GM21367 (cell line): ENCODE data around the gene PPFIA1.
"Not testable (repeated sequence)": the region's sequence is repeated elsewhere in the genome, so short reads cannot be mapped to it uniquely, and the experiment has no call there.

Experiments used
- ATAC-seq: cut with Tn5 transposase; IDR thresholded peaks from one replicate; pipeline ENCODE4 v1.9.1; 2021; ENCODE audit not compliant: unreplicated experiment

The PPFIA1 gene

DNA sequence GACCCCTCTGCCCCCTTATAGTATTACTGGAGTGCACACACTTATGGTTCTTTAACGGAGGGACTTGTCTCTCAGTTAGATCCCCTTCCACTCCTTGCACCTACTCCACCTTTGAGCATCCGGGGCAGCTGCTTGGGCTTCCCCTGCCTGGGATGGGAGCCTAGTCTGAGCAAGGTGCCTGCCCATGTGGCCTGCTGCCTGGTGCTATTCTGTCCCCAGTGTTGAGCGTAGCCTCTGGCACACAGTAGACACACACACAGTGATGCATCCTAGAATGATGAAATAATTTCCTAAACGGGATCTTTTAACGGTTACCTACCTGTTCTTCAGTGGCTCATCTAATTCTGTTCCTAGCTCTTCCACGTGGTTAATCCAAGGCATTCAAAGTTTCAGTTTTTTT lies 22.4 kb downstream of the PPFIA1 start:
- ATAC-seq = no peak

DNA sequence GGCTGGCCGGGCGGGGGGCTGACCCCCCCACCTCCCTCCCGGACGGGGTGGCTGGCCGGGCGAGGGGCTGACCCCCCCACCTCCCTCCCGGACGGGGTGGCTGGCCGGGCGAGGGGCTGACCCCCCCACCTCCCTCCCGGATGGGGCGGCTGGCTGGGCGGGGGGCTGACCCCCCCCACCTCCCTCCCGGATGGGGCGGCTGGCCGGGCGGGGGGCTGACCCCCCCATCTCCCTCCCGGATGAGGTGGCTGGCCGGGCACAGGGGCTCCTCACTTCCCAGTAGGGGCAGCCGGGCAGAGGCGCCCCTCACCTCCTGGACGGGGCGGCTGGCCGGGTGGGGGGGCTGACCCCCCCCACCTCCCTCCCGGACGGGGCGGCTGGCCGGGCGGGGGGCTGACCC lies 24.7 kb downstream of the PPFIA1 start:
- ATAC-seq = not testable (repeated sequence)

DNA sequence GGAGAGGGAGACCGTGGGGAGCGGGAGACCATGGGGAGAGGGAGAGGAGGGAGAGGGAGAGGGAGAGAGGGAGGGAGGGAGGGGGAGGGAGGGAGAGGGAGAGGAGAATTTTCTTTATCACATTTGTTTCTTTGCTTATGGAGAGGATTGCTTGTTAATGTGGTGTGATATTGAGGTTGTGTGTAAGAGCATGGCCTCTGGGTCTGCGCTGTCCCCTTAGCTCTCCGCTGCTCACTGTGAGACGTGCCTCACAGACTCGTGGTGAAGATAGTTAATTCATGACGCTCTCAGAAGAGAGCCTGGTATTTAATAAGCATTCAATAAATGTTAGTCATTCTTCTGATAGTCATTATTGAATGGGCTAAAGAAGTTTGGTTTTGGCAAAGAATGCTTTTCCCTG lies 26.2 kb downstream of the PPFIA1 start:
- ATAC-seq = no peak

DNA sequence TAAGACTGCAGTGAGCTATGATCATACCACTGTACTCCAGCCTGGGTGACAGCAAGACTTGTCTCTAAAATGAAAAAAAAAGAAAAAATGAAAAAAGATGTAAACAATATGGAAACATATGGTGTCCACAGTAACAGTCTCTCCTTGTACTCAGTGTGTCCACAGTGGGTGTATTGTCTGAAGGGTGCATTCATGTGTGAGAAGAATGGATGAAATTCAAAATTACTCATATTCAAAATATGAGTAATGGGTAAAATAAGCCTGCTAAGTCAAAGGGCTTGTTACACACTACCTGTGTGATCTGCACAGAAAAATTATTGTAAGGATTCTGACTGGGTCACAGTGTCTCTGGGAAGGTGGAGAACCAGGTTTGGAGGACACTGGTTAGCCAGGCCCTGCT lies 26.9 kb downstream of the PPFIA1 start:
- ATAC-seq = no peak

DNA sequence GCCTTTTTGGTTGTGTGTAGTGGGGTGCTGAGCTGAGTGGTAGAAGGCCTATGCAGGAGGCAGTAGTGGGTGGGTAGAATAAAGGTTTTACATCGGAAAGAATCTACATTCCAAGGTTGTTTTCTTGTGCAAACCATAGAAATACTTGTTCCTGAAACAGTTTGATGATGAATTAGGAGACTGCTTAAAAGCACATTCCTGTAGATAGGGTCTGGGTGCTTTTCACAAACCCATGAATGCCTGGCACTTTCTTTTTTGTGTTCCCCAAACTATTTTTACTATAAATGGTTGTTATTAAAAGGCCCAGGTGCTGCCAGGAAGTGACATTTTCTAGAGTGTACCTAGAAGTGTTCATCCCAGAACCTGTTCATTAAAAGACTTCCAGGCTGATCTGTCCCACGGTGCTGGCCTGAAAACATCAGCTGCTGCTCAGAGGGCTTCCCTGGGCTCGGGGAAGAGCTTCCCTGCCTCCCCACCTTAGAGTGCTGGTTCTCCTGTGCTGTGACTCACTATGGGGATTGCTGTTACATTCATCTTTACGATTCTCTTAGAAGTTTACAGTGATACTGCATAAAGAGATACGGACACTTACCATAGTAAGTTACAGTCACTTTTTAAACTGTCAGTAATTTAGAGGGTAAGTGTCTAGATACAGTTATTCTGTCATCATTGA lies 27.9 kb downstream of the PPFIA1 start:
- ATAC-seq = no peak

DNA sequence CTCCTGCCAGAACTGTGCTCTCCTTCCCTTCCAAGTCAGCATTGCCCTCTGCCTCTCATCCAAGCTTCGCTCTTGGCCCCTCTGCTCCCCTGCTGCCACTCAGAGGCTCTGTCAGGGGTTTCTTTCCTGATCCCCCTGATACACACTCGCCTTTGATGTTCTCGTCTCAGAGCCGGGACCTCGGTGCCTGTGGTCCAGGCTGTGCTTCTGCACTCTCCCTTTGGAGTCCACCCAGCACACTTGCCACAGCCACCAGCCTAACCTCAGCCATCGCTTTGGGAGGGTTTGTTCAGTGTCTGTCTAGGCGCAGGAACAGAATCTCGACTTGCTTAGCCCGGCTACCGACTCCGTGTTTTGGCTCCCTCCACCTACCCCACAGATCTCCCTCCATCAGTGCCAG lies 29.1 kb downstream of the PPFIA1 start:
- ATAC-seq = no peak

DNA sequence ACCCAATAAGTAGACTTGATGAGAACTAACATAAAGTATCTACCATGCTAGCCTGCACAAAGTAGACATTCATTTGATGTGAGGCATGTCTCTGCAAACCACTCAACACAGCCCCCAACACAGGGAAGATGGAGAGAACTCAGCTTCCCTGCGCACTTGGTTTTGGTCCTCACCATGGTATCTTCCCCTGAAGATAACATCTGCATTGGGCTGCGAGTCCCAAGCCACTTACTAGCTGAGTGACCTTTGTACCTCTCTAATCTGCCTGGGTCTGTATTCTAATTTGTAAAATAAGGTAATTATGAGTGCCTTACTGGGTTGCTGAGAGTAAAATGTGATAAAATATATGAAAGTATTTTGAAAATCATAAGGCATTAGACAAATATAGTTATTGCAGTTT lies 30.7 kb downstream of the PPFIA1 start:
- ATAC-seq = no peak

DNA sequence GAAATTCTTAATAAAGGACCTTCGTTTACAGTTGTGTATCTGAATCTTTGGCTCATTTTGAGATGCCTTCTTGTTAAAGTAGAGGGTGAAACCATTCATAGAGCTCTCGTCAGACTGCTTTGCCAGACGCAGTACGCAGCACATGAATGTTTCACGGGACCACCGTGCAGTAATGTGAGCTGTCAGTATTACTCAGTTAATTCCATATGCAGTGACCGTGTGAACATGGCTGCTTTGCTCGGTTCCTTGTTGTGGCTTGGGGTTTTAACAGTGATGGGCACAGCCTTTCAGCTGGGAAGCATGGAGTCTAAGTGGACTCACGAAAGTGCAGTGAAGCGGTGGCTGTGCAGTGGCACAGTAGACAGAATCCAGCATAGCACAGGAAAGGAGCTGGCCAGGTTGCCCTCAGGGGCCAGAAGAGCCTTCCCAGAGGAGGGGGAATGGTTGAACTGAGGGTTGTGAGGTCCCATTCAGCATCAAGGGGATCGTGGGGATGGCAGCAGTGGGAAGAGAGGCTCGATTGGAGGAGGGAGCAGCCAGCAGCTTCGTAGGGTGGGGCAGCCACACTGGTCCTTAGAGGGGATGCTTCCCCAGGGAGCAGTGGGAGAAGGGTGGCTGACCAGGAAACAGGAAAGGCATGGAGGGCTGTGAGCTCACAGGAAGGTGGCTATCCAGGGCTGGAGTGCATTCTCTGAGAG lies 31.4 kb downstream of the PPFIA1 start:
- ATAC-seq = no peak

DNA sequence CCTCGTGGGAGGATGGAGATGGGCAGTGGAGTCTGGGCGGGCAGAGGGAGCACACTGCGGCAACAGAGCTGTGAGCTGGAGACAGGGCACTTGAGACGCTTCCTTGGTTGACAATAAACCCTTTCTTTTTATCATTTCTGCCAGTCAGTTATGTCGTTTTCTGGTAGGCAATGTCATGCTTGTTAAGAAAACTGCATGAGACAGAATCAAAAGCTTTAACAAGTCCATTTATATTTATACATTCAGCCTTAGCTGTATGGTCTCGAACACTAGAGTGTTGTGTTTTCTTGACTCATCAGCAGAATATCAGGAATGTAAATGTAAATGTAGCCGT lies 31.9 kb downstream of the PPFIA1 start:
- no peak for ATAC-seq

DNA sequence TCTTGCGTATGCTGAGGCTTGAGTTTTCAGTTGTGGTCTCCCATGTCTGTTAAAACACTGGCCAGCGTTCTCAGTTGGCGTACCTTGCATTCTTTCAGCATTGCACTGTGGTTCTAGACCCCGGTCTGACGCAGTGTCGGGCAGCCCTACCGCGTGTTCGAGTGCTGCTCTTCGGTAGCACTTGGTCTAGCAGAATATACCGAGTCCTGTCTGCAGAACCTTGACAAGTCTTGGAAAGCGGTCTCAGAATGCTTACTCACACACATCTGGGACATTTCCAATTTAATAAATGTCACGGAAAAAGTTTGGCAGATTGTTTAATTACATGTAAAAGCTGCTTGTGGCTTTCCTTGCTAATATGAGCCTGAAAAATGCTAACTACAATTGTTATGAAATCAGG lies 32.6 kb downstream of the PPFIA1 start:
- ATAC-seq = no peak

DNA sequence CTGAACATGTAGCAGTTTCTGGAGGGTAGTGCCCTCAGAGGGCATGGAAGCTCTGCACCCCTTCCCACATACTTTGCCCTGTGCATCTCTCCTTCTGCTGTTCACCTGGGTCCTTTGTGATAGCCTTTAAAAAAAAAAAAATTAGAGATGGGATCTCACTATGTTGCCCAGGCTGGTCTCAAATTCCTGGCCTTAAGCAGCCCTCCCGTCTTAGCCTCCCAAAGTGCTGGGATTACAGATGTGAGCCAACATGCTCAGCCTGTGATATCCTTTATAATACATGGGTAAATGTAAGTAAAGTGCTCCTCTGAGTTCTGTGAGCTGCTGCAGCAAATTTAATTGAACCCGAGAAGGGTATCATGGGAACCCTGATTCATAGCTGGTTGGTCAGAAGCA lies 33.7 kb downstream of the PPFIA1 start:
- ATAC-seq = no peak

DNA sequence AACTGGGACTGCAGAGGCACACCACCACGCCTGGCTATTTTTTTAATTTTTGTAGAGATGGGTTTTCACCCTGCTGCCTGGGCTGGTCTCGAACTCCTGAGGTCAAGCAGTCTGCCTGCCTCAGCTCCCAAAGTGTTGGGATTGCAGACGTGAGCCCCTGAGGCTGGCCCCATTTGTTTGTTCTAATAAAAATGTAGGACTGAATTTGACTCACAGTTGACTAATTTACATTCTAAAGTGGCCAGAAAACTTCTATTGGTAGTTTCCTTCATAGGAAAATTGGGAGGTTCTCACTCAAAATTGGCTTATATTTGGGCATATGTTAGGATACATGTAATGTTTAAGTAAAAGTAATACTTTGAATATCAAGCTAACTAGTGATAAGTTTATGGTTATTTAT lies 35.0 kb downstream of the PPFIA1 start:
- ATAC-seq = no peak

DNA sequence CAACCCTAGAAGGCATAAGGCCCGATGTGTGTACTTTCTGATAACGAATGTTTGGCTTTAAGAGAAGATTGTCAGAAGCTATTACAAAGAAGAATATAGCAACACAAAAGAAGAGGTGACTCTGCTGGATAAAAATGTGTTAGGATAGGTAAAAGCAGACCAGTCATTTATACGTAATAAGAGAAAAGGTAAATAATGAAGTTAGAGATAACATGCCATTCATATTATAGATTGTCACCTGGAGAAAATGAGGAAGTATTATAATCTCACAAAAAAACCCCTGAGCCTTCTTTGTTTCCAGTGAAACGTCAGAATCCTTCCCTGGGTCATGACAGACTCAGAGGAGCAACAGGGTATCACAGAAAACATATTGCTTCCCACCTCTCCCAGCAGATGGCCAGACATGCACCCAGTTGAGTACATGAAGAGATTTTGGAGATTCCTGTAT lies 36.1 kb downstream of the PPFIA1 start:
- no peak for ATAC-seq

DNA sequence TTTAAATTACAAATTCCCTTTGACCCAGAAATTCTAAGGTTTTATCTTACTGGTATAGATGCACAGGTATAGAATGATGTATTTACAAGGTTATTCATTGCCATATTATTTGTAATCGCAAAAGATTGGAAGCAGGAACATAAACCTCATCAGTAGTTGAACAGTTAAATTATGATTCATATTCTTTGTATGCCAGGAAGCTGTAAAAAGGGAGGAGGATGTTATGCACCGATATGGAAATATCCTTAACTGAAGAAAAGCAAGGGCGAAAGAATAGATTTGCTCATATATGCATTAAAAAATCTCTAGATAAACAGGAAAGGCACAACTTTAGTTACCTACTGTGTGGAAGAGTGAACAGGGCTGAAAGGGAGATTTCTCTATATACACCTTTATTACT lies 36.7 kb downstream of the PPFIA1 start:
- ATAC-seq = no peak

DNA sequence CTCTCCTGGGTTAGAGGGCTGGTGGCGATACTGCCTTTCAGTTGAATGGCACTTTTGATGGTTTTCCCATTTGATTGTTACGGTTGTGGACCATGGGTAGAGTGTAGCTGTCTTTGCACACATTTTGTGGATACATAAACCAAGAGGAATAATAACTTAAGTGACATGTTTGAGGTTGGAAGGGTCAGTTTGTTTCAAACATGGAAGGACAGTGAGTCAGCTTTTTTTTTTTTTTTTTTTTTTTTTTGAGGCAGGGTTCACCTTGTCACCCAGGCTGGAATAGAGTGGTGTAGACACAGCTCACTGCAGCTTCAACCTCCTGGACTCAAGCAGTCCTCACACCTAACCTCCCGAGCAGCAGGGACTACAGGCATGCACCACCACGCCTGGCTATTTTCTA lies 41.1 kb downstream of the PPFIA1 start:
- ATAC-seq = no peak

DNA sequence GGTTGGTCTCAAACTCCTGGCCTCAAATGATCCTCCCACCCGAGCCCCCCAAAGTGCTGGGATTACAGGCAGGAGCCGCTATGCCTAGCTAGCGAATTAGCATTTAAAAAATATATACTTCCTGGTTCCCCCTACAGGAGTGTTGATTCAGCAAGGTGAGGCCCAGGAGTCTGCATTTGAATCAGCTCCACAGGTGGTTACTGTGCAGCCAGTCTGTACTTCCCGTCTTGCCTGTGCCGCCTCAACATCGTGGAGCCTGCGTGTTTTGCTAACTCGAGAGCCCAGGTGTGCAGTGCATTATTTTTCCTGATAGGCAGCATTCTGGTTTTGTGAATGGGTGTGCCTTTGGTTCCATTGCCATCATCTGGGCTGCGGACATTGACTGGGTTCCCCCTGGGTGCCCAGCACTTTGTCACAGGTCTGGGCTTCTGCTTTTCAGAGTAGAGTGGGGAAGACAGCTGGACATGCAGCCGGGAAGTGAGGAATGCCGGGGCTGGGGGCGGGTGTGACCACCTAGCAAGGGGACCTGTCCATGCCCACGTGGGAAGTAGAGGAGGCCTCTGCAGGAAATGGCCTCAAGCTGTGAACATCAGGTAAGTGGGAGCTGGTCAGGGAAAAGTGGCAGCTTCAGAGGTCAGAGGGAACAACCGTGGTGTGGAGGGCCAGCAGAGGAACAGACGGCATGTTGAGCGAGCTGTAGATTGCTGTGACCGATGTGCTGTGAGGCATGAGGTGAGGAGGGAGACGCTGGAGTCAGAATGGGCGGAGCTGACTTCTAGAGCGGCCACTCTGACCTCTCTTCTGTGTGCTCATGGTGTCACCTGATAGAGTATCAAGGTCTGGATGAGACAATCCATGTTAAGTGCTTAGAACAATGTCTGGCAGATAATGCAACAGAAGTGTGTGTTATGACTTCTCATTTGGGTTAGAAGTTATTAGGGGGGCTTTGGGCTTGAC lies 42.2 kb downstream of the PPFIA1 start:
- no peak for ATAC-seq

DNA sequence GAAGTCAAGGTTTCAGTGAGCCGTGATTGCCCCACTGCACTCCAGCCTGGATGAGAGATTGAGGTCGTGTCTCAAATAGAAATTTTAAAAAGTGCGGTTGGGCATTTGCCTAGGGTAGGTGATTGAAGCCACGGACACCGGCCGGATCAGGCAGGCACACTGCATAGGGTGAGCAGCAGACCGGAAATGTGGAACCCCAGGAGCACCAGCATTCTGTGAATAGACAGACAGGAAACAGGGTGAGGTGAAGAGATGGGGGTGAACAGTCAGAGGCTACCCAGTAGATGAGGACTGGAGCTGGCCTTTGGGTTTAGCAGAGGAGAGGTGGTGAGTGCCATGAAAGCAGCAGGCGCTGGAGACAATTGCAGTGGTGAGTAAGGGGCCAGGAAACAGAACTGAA lies 43.5 kb downstream of the PPFIA1 start:
- no peak for ATAC-seq

DNA sequence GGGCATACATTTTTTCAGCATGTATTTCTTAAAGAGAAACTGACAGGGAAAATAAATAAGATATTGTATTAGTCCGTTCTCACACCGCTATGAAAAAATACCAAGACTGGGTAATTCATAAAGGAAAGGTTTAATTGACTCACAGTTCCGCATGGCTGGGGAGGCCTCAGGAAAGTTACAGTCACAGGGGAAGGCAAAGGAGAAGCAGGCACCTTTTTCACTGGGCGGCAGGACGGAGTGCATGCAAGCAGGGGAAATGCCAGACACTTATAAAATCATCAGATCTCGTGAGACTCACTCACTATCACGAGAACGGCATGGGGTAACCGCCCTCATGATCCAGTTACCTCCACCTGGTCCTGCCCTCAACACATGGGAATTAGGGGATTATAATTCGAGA lies 44.2 kb downstream of the PPFIA1 start:
- no peak for ATAC-seq

DNA sequence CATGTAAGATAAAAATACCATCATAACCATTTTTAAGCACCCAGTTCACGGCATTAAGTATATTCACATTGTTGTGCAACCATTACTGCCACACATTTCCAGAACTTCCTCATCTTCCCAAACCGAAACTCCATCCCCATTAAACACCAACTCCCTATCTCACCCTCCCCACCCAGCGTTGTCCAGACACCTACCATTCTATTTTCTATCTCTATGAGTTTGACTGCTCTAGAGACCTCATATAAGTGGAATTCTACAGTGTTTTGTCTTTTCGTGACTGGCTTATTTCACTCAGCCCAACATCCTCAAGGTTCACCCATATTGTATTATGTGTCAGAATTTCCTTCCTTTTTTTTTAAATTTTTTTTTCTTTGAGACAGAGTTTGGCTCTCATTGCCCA lies 45.2 kb downstream of the PPFIA1 start:
- no peak for ATAC-seq

DNA sequence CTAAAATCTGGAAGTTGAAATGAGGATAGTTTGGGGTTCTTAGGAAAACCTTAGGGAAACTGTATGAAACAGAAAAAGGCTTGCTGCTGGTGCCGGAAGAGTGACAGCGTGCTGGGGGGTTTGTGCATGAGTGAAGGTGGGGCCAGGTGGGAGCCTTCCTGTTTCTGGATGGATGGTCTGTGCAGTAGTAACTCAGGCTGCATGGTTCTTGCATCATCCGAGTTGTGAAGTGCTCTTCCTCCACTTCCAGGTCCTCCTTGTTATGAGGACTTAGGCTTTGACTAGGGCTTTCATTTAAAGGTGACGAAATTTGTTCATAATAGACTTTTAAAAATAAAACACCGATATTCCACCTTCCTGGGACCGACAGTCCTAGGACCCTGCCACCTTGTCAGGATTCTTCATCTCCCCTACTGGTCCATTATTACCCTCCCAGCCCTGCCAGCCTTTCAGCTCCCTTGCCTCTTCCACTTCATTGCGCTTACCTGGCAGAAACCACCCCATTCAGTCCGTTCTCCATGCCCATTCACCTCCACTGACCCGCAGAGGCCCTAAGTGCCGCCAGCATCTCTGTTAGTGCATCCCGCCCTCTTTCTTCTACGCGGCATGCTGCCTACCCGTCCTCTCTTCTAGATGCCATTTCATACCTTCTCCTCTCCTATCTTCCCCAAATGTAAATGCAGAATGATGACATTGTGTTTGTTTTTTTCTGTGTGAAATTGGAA lies 47.3 kb downstream of the PPFIA1 start:
- no peak for ATAC-seq

DNA sequence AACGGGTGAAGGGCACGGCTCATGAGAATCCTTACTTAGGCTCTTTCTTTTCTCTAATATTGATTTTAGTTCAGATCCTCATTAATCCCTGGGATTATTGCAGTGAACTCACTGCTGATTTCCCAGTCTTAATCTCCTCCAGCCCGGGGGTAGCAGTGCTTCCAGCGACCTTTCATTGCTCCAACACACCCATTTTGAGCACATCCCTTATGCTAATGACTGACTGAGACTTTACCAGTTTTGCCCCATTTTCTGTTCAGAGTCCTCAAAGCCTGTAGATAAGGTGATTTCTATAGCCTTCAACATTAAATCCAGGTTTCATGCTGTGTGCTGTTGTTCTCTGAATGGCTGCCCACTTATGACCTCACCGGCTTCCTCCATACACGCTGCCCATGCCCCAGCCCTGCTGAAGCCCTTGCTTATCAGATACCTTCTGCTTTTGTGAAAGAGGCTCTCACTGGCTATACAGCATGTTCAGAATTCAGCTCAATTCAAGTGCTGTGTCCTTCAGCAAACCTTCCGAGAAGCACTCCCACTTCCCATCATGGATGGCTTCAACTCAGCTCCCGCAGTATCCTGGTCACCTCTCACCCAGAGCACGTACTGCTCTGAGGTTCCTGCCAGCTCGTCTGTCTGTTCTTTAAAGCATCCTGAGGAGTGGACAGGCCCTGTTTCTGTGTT lies 49.0 kb downstream of the PPFIA1 start:
- no peak for ATAC-seq
